A549 treated with AZD9567 at 1 μM for 4 hours (cell line): Measurements from ENCODE around the gene SCAF1. TPM values are rescaled to one million over a fixed set of nuclear protein-coding genes. Genes with fewer than 3 reads are reported as not detected.

Experiments used
- total RNA-seq: library from RNA; stranded (reverse); fragments of 200-300 nt; extraction: Qiagen RNA extraction; gene quantifications from 5 replicates; pipeline ENCODE4 v1.2.3, GENCODE V29; 2022; ENCODE audit not compliant: insufficient read depth

The SCAF1 gene, protein sequence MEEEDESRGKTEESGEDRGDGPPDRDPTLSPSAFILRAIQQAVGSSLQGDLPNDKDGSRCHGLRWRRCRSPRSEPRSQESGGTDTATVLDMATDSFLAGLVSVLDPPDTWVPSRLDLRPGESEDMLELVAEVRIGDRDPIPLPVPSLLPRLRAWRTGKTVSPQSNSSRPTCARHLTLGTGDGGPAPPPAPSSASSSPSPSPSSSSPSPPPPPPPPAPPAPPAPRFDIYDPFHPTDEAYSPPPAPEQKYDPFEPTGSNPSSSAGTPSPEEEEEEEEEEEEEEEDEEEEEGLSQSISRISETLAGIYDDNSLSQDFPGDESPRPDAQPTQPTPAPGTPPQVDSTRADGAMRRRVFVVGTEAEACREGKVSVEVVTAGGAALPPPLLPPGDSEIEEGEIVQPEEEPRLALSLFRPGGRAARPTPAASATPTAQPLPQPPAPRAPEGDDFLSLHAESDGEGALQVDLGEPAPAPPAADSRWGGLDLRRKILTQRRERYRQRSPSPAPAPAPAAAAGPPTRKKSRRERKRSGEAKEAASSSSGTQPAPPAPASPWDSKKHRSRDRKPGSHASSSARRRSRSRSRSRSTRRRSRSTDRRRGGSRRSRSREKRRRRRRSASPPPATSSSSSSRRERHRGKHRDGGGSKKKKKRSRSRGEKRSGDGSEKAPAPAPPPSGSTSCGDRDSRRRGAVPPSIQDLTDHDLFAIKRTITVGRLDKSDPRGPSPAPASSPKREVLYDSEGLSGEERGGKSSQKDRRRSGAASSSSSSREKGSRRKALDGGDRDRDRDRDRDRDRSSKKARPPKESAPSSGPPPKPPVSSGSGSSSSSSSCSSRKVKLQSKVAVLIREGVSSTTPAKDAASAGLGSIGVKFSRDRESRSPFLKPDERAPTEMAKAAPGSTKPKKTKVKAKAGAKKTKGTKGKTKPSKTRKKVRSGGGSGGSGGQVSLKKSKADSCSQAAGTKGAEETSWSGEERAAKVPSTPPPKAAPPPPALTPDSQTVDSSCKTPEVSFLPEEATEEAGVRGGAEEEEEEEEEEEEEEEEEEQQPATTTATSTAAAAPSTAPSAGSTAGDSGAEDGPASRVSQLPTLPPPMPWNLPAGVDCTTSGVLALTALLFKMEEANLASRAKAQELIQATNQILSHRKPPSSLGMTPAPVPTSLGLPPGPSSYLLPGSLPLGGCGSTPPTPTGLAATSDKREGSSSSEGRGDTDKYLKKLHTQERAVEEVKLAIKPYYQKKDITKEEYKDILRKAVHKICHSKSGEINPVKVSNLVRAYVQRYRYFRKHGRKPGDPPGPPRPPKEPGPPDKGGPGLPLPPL
- 39.7 to 68.6 TPM (median 64.4 TPM) in 5 replicates for total RNA-seq

DNA sequence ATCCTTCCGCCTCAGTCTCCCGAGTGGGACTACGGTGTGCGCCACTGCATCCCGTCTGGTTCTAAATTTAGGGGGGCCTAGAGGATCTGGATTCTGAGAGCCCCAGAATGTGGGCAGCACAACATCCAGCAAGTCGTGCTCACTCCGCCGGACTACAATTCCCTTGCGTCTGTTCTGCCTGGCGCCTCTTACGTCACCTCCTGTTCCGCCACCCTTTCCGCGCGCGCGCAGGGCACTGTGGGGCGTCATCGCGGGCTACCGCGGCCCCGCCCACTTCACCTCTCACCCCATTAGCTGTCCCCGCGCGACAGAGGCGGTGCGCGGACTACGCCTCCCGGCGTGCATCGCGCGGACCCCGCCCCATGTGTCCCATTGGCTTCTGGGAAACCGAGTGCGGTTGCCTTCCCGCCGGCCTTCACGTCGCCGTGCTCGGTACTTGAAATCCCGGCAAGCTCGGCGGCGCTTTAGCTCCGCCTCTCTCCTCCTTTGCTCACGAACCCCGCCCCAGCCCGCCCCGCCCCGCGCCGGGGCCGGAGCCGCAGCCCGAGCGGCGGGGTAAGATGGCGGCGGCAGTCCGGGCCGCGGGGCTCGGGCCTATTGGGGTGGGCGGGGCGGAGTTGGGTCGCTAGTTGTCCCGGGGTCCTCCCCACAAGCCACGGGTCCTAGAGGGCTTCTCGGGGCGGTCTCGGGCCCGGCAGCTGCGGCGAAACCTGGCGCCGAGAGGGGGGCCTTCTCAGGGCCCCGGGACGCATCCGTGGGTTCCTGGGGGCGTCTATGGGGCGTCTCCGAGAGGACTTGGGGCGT, at the start of gene SCAF1:
SCAF1 (plus strand) TSS at position 522 of the 804 bp plus-strand sequence. CDS start 2,818 bp downstream, outside the sequence.

DNA sequence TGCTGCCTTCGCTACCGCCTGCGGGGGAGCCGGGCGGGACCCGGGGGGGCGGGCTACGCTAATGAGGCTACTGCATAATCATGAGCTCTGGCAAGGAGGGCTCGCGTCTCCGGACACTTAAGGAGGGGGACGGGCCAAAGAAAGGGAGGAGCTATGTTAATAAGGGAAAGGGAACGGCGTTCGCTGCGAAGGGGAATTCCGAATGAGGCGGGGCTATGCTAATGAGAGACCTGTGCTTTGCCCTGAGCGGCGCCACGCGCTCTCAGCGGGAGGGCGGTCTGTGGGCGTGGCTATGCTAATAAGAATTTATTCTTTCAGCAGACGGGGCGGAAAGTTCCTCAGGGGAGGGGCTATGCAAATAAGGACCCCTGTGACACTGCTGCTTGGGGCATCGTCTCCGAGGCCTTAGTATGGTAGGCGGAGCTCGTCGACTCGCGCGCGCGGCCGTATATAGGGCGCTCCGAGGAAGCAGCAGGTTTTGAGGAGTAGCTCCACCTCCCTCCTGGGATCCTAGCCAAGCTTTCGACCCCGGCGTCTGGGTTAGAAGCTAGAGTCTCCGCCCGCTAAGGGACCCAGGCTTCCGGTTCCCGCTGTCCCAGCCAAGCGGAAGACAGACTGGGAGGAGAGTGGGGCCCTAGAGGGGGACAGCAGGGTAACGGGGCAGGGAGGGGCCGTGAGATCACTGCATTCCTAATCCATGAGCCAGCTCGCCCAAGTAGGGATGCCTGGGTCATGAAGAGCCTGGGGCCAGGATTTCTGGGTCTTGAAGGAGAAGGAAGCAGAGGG, 1.7 kb upstream of the SCAF1 start, which contains the start of gene RRAS:
RRAS (minus strand) TSS at position 31 of the 786 bp plus-strand sequence. CDS start 45 bp downstream, outside the sequence.

DNA sequence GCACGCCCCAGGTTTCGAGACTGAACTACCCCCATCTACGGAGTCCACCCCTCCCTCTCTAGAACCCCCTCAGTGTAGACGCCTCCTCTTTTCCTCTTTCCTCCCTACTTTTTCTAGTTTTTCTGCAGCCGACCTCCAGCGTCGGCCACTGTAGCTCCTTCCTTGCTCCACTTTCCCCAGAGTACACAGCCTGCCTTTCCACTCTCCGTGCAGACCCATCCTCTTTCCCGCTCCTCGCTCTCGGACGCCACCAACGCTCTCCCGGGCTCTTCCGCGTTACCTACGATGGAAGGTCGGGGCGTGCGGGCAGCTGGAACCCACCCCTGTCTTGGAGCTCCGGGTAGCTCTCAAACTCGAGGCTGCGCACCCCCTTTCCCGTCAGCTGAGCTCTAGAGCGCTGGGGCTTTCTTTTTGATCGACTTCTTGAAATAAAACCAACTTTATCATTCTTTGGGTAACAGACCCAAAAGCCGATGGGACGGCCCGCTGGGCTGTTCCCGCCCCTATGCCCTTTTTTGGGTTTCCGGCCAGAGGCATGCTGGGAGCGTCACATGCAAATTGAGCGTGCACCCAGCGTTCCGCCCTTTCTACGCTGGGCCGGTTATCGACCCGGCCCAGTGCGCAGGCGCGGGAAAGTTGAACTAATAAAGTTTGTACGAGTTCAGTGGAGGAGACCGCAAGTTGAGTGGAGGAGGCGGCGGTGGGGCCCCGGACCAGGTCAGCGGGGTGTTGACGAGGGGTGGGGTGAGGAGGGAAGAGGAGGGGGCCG, 23.5 kb downstream of the SCAF1 start, which contains the start of the genes BCL2L12 and IRF3:
BCL2L12 (plus strand) TSS at position 583 of the 769 bp plus-strand sequence. CDS start 760 bp downstream, outside the sequence.
IRF3 (minus strand) TSS at position 507 of the 769 bp plus-strand sequence. CDS start 1,019 bp downstream, outside the sequence.

DNA sequence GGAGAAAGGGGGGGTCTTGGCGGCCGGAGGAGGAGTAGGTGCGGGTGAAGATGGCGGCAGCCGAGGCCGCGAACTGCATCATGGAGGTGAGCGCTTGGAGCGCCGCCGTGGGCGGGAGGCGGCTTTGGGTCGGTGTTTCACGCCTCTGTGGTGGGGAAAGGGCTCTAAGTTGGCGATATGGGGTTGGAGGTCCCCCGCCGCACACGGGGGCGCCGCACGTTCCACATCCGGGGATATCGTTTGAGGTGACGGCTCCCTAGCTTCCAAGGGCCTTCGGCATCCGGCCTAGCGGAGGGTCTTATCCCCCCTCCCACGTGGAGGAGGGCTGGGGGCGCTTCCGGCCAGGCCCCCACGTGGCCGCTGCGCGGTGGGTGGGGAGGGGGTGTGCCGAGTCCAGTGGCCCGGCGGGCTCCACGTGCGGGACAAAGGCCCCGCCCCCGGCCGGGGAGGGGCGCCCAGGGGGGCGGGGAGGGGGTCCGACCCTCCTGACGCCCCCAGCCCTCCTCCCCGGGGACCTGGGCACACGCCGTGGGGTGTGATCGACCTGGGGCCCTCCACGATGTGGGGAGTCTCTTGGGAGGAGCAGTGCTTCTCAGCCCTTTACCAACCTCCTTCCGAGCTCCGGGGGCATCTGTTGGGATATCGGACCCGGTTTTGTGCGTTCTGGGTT, 35.4 kb downstream of the SCAF1 start, which contains the start of gene PRMT1:
PRMT1 (plus strand) TSS at position 41 of the 670 bp plus-strand sequence; CDS start at position 51, 10 bp downstream.

DNA sequence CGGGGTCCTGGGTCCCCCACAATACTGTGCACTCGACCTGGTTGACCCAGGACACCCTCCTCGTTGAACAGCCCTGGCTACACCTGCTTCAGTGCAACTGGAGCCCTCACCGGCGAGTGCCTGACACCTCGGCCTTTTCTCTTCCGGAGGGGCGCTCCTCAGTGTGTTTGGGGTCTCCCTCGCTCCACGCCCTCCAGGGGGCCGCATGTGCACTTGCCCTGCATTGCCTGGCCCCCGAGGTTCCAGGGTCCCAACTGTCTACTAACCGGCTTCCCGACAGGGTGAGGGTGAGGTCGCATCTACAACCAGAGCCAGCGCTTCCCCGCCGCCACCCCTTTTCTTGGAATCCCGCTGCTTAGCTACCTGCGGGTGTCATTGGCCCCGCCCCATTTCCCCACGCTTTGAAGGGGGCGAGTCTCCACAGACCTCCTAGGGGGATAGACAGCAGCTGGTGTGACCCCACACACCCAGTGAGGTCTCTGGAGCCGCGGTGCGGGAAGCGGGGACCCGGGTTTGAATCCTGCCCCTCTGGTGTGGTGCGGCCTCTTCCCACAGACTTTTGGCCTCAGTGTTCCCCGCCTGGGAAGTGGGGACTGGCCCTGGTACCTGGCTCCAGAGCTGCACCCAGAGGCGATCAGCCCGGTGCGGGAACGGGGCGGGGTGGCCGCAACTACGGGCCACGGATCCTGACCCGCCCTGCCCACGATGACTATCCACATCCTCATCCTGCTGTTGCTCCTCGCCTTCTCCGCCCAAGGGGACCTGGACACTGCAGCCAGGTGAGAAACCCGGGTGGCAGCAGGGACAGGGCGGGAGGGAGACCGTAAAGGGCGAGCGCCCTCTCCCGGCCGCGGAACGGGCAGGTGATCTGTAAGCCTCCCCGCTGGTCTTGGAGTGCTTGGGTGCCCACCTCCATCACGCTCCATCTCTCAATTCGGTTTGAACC, 47.4 kb downstream of the SCAF1 start, which contains the start of gene ADM5:
ADM5 (plus strand) TSS at position 462 of the 946 bp plus-strand sequence; CDS start at position 706, 244 bp downstream.

DNA sequence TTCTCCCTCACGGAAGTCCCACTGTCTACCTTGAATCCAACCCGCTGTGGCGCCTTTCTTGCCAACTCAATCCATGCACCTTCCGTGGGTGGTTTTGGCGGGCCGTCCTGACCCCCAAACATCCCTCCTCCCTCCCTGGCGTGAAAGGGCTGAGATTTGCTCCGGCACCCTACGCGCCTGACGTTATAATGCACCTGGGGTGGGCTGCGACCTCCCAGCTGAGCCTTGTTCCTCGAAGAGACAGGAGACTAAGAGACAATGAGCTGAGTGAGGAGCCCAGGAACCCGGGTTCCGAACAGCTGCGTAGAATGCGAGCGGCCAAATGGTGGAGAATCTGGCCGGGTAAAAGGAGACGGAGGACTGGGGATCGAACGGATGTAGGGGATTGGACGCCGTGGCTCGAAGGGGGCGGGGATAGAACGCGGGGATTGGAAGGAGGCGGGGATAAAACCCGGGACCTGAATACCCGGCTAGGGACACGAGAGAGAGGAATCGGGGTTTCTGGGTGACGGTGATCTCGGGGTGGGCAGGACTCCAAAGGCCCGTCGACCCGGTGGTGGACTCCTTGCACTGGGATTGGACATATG, 48.7 kb downstream of the SCAF1 start, which contains the start of gene CPT1C:
CPT1C (plus strand) TSS at position 461 of the 587 bp plus-strand sequence. CDS start 1,137 bp downstream, outside the sequence.

Other genes starting within 250 kb of the SCAF1 start
- not detected in 5 replicates for gene PTH2, start 218.8 kb upstream of the SCAF1 start, total RNA-seq
- 0.12 to 0.19 TPM (median 0.15 TPM) in 4 of 5 replicates, not detected in the other for gene GFY, start 216.8 kb upstream of the SCAF1 start, total RNA-seq
- 0.63 to 3.0 TPM (median 0.82 TPM) in 5 replicates for gene SLC17A7, start 200.7 kb upstream of the SCAF1 start, total RNA-seq
- gene PIH1D1, start 190.4 kb upstream of the SCAF1 start, total RNA-seq, result 66.4 to 97.1 TPM (median 93.3 TPM) in 5 replicates
- gene ALDH16A1, start 189.0 kb upstream of the SCAF1 start, total RNA-seq, result 13.4 to 27.9 TPM (median 27.3 TPM) in 5 replicates
- 0.89 to 1.6 TPM (median 1.1 TPM) in 4 of 5 replicates, not detected in the other for gene FLT3LG, start 168.0 kb upstream of the SCAF1 start, total RNA-seq
- 3,480 to 4,206 TPM (median 3,972 TPM) in 5 replicates for gene RPL13A, start 154.6 kb upstream of the SCAF1 start, total RNA-seq
- gene RPS11, start 145.8 kb upstream of the SCAF1 start, total RNA-seq, result 3,818 to 4,072 TPM (median 3,919 TPM) in 5 replicates
- gene FCGRT, start 129.5 kb upstream of the SCAF1 start, total RNA-seq, result 22.8 to 30.5 TPM (median 30.2 TPM) in 5 replicates
- 1.8 to 4.0 TPM (median 2.4 TPM) in 5 replicates for gene RCN3, start 114.2 kb upstream of the SCAF1 start, total RNA-seq
- 82.3 to 118 TPM (median 113 TPM) in 5 replicates for gene NOSIP, start 61.7 kb upstream of the SCAF1 start, total RNA-seq
- gene PRRG2, start 60.9 kb upstream of the SCAF1 start, total RNA-seq, result 0.71 to 1.0 TPM (median 0.86 TPM) in 4 of 5 replicates, not detected in the other
- 21.3 to 31.8 TPM (median 29.3 TPM) in 5 replicates for gene PRR12, start 51.0 kb upstream of the SCAF1 start, total RNA-seq
- 70.6 to 148 TPM (median 141 TPM) in 5 replicates for gene RRAS, start 2.1 kb upstream of the SCAF1 start, total RNA-seq
- 92.2 to 110 TPM (median 99.0 TPM) in 5 replicates for gene IRF3, start 23.6 kb downstream of the SCAF1 start, total RNA-seq
- gene BCL2L12, start 23.7 kb downstream of the SCAF1 start, total RNA-seq, result 71.8 to 79.2 TPM (median 75.2 TPM) in 5 replicates
- 414 to 496 TPM (median 439 TPM) in 5 replicates for gene PRMT1, start 35.1 kb downstream of the SCAF1 start, total RNA-seq
- gene ADM5, start 47.4 kb downstream of the SCAF1 start, total RNA-seq, result 3.6 to 6.2 TPM (median 5.7 TPM) in 5 replicates
- 5.0 to 13.7 TPM (median 11.4 TPM) in 5 replicates for gene CPT1C, start 48.9 kb downstream of the SCAF1 start, total RNA-seq
- gene TSKS, start 121.1 kb downstream of the SCAF1 start, total RNA-seq, result not detected in 5 replicates
- gene AP2A1, start 124.8 kb downstream of the SCAF1 start, total RNA-seq, result 55.3 to 61.9 TPM (median 56.1 TPM) in 5 replicates
- 12.6 to 14.5 TPM (median 13.6 TPM) in 5 replicates for gene FUZ, start 171.1 kb downstream of the SCAF1 start, total RNA-seq
- 57.3 to 69.4 TPM (median 66.8 TPM) in 5 replicates for gene MED25, start 176.1 kb downstream of the SCAF1 start, total RNA-seq
- gene PTOV1, start 208.9 kb downstream of the SCAF1 start, total RNA-seq, result 114 to 153 TPM (median 145 TPM) in 5 replicates
- gene PNKP, start 225.4 kb downstream of the SCAF1 start, total RNA-seq, result 17.3 to 59.3 TPM (median 55.7 TPM) in 5 replicates
- 70.4 to 112 TPM (median 102 TPM) in 5 replicates for gene AKT1S1, start 235.1 kb downstream of the SCAF1 start, total RNA-seq
- gene TBC1D17, start 235.5 kb downstream of the SCAF1 start, total RNA-seq, result 15.2 to 22.6 TPM (median 21.4 TPM) in 5 replicates